HepG2 (cell line): ENCODE measurements around the gene ARHGEF39. TPM values are rescaled to one million over a fixed set of nuclear protein-coding genes. Genes with fewer than 3 reads are reported as not detected.

Source experiments
- ATAC-seq: fragments of 200-7000 bp; cut with Tn5 transposase; 3 replicates; pipeline ENCODE4 v1.9.1; 2020; ENCODE audit warnings: mild to moderate bottlenecking, moderate library complexity
- BruUV-seq: library from RNA; stranded (reverse); fragments of 400-500 nt; replicated peaks from 2 replicates; lab custom pipeline; 2021; lab: Mats Ljungman, UMichigan
- CTCF ChIA-PET: fragments of 300-600 bp; formaldehyde crosslinking; extraction: SDS; loops from one replicate; lab custom pipeline; 2021; ENCODE audit warnings: low total read pairs, inconsistent platforms, low intra/inter-chr PET ratio; lab: Yijun Ruan, JAX
- POLR2A ChIA-PET: fragments of 350-600 bp; sonication (Branson Sonifier 250); formaldehyde crosslinking; loops from one replicate; lab custom pipeline; 2020; ENCODE audit warnings: antibody characterized with exemption, inconsistent platforms; lab: Yijun Ruan, JAX
- DNase-seq: peaks from one replicate; pipeline ENCODE4 v3.0.0-alpha.2; 2015; ENCODE audit warnings: low spot score
- FAIRE-seq: peaks from 3 replicates; lab custom pipeline; 2011; peaks lifted over from hg19 to GRCh38; lab: Jason Lieb, UNC
- H2AFZ ChIP-seq: one replicate; pipeline ENCODE4 v1.6.1; 2011; ENCODE audit warnings: low read length, inconsistent platforms
- H3K27ac ChIP-seq: fragments of 300-600 bp; 3 replicates; pipeline ENCODE4 v1.8.0; 2011; ENCODE audit warnings: mixed run types, mild to moderate bottlenecking, mixed read lengths, low read length, inconsistent platforms; ENCODE audit not compliant: insufficient read depth; ENCODE audit errors: extremely low read length
- H3K27me3 ChIP-seq, 2 experiments: fragments of 200-600 bp in 1 of 2; 2 replicates in 1 of 2; 3 replicates in 1 of 2; pipeline versions ENCODE4 v1.6.0 to v1.8.0; 2011; ENCODE audit warnings: low read length in 2 of 2, mild to moderate bottlenecking in 2 of 2, moderate library complexity in 2 of 2, inconsistent platforms in 1 of 2; ENCODE audit not compliant: insufficient read depth in 2 of 2, control insufficient read depth in 1 of 2
- H3K36me3 ChIP-seq, 2 experiments: fragments of 200-600 bp in 1 of 2; replicated peaks in 1 of 2; 2 replicates in 1 of 2; 3 replicates in 1 of 2; pipeline versions ENCODE4 v1.5.1 to v1.8.0; 2011; ENCODE audit warnings: low read length in 2 of 2, inconsistent platforms in 1 of 2; ENCODE audit not compliant: insufficient read depth in 2 of 2, control insufficient read depth in 1 of 2
- H3K4me1 ChIP-seq: 2 replicates; pipeline ENCODE4 v1.5.1; 2012; ENCODE audit warnings: low read length, inconsistent platforms; ENCODE audit not compliant: insufficient read depth
- H3K4me2 ChIP-seq: 2 replicates; pipeline ENCODE4 v1.6.0; 2011; ENCODE audit warnings: low read depth, low read length, inconsistent platforms
- H3K4me3 ChIP-seq, 3 experiments: fragments of 200-600 bp in 1 of 3; sonication (generic), shearing (Covaris generic) in 1 of 3; replicated peaks in 1 of 3; 2 replicates each; pipeline ENCODE4 v1.5.1; 2011 to 2016; ENCODE audit warnings: low read length in 3 of 3, inconsistent platforms in 2 of 3, low read depth in 2 of 3, mild to moderate bottlenecking in 2 of 3, control low read depth in 1 of 3, mixed read lengths in 1 of 3; ENCODE audit not compliant: insufficient read depth in 1 of 3
- H3K79me2 ChIP-seq: one replicate; pipeline ENCODE4 v1.6.1; 2011; ENCODE audit warnings: low read length, inconsistent platforms; ENCODE audit not compliant: insufficient read depth
- H3K9ac ChIP-seq: 2 replicates; pipeline ENCODE4 v1.6.0; 2011; ENCODE audit warnings: mild to moderate bottlenecking, low read depth, low read length, inconsistent platforms; ENCODE audit not compliant: insufficient read depth
- H3K9me3 ChIP-seq: 2 replicates; pipeline ENCODE4 v1.5.1; 2012; ENCODE audit warnings: mild to moderate bottlenecking, low read length
- H4K20me1 ChIP-seq: 2 replicates; pipeline ENCODE4 v1.6.0; 2011; ENCODE audit warnings: inconsistent platforms, mild to moderate bottlenecking, low read length, moderate library complexity; ENCODE audit not compliant: insufficient read depth
- ATM ChIP-seq: fragments of 450-650 bp; IDR thresholded peaks from 2 replicates; pipeline ENCODE4 v1.7.1; 2017; ENCODE audit warnings: mild to moderate bottlenecking, borderline replicate concordance
- CSRNP2 ChIP-seq: sonication (generic); formaldehyde crosslinking; conservative IDR thresholded peaks from 2 replicates; pipeline ENCODE4 v1.8.0; 2022; ENCODE audit warnings: low read depth, missing genetic modification reagents
- EEA1 ChIP-seq: sonication (generic); formaldehyde crosslinking; IDR thresholded peaks from 2 replicates; pipeline ENCODE4 v1.5.1; 2020; ENCODE audit warnings: mild to moderate bottlenecking, missing genetic modification reagents, borderline replicate concordance
- FOXK1 ChIP-seq: sonication (generic); formaldehyde crosslinking; IDR thresholded peaks from 2 replicates; pipeline ENCODE4 v1.4.0; 2020; ENCODE audit warnings: low read depth, missing genetic modification reagents, borderline replicate concordance
- HMGXB4 ChIP-seq, 2 experiments: sonication (generic) in 1 of 2; formaldehyde crosslinking in 1 of 2; IDR thresholded peaks; 2 replicates each; pipeline versions ENCODE4 v1.4.0 to v1.6.1; 2018 to 2020; ENCODE audit warnings: missing genetic modification reagents in 2 of 2, borderline replicate concordance in 1 of 2, low read depth in 1 of 2, mild to moderate bottlenecking in 1 of 2, missing biosample characterization in 1 of 2
- NR2F6 ChIP-seq, 2 experiments: IDR thresholded peaks; 2 replicates each; pipeline ENCODE4 v1.6.1; 2016; ENCODE audit warnings: antibody characterized with exemption in 1 of 2, mild to moderate bottlenecking in 1 of 2
- PHF8 ChIP-seq: sonication (generic); formaldehyde crosslinking; IDR thresholded peaks from 2 replicates; pipeline ENCODE4 v1.5.0; 2020; ENCODE audit warnings: missing genetic modification reagents
- RXRA ChIP-seq: sonication (generic); formaldehyde crosslinking; IDR thresholded peaks from 2 replicates; pipeline ENCODE4 v1.5.1; 2020; ENCODE audit warnings: missing genetic modification reagents
- TFAP4 ChIP-seq: sonication (generic); IDR thresholded peaks from 2 replicates; pipeline ENCODE4 v1.6.1; 2016; ENCODE audit warnings: low read depth, borderline replicate concordance
- ZFX ChIP-seq: sonication (generic); formaldehyde crosslinking; IDR thresholded peaks from 2 replicates; pipeline ENCODE4 v1.4.0; 2020; ENCODE audit warnings: mild to moderate bottlenecking, low read depth, missing genetic modification reagents, moderate library complexity
- ZNF224 ChIP-seq: sonication (generic); formaldehyde crosslinking; IDR thresholded peaks from 2 replicates; pipeline ENCODE4 v1.5.0; 2020; ENCODE audit warnings: mild to moderate bottlenecking, missing genetic modification reagents
- ZNF292 ChIP-seq: sonication (generic); formaldehyde crosslinking; IDR thresholded peaks from 2 replicates; pipeline ENCODE4 v1.8.1; 2022; ENCODE audit warnings: mild to moderate bottlenecking, low read depth, missing genetic modification reagents, borderline replicate concordance
- ZNF781 ChIP-seq: sonication (generic); formaldehyde crosslinking; IDR thresholded peaks from 2 replicates; pipeline ENCODE4 v1.5.1; 2020; ENCODE audit warnings: borderline replicate concordance, mild to moderate bottlenecking, missing genetic modification reagents; ENCODE audit errors: not compliant biosample characterization
- WGBS: methylation state at CpG from one replicate; pipeline ENCODE4 v1.1.6; 2017; ENCODE audit warnings: low lambda C conversion rate; 5-methylcytosine and 5-hydroxymethylcytosine counted together
- in situ Hi-C: cut with HindIII; loops from 2 replicates; pipeline ENCODE4 v1.10.0; 2017; ENCODE audit warnings: low pct_unique_long_range_greater_than_20kb; ENCODE audit not compliant: extremely low pct_ligation_motif_present
- intact Hi-C: fragments of 100-400 bp; cut with micrococcal nuclease; formaldehyde crosslinking; loops from one replicate; pipeline ENCODE4 v1.10.0; 2022; ENCODE audit not compliant: unreplicated experiment
- polyA plus RNA-seq, 8 experiments: library from polyadenylated mRNA; depleted of rRNA in 3 of 8; stranded (reverse) in 7 of 8; unstranded in 1 of 8; fragments of >200 nt; fragmentation: Illumina TruSeq in 4 of 8; extraction: Trizol in 4 of 8; gene quantifications; 2 replicates each; pipeline versions ENCODE4 v1.2.1 to v1.2.3, GENCODE V29; 2011 to 2016; ENCODE audit warnings: low read depth in 4 of 8, missing spikeins in 1 of 8, mixed read lengths in 1 of 8; ENCODE audit not compliant: insufficient read depth in 1 of 8
- total RNA-seq, 5 experiments: library from RNA; depleted of rRNA; stranded (reverse); fragments of >200 nt; fragmentation: Illumina TruSeq; extraction: Trizol; gene quantifications; 2 replicates each; pipeline ENCODE4 v1.2.3, GENCODE V29; 2016; ENCODE audit warnings: low read depth in 1 of 5

The ARHGEF39 gene
- total and polyA plus RNA-seq, 2 of the 13 experiments (the other 11 are each of a cell fraction or from before 2014, with no cell fraction given) = 11.2 to 12.3 TPM

- POLR2A ChIA-PET = interaction anchor here (1.3 kb wide), 1 partner anchor 26 kb away, joined by 3 read pairs; the partner anchor contains the start of genes CREB3 and TLN1
- TF ChIP-seq CSRNP2 (CRISPR knock-in tag) = no peak
- TF ChIP-seq RXRA (CRISPR knock-in tag) = no peak
- DNase-seq (no peak), FAIRE-seq (no peak), ATAC-seq (no peak)
- Histone ChIP-seq H3K4me1 (no peaks in the 10 kb centered on the region), H3K4me3 (no peak overlapping the region), H3K9me3 (no peaks in the 10 kb centered on the region), H3K27me3 (no peaks in the 10 kb centered on the region), H3K27ac (no peak overlapping the region), H3K4me2 (no peak overlapping the region), H4K20me1 (no peaks in the 10 kb centered on the region), H2AFZ (no peak overlapping the region), H3K36me3 (peaks cover 54 to 91% of the 10 kb centered on the region in 2 experiments), H3K9ac (no peak overlapping the region), H3K79me2 (no peaks in the 10 kb centered on the region)
- CTCF ChIA-PET = no interaction called here
- BruUV-seq = TSS peak; percentile 27
- intact Hi-C loops (no loop called here), in situ Hi-C loops (no loop called here)
- 80% methylated on average over 1 of the region's 7 CpGs for WGBS
These were observed 40.9 kb upstream of the ARHGEF39 start for GRCh38 chr9:35705836-35706430.

- peaks cover 52 to 91% of the 10 kb centered on the region in 2 experiments for H3K36me3 ChIP-seq
- no peaks in the 10 kb centered on the region for H4K20me1 ChIP-seq
- DNase-seq (no peak), ATAC-seq (no peak), FAIRE-seq (no peak)
- in situ Hi-C loops (no loop called here), intact Hi-C loops (no loop called here)
- no peaks in the 10 kb centered on the region for H3K4me1 ChIP-seq
- CTCF ChIA-PET = no interaction called here
- no TSS peak for BruUV-seq
- no peaks in the 10 kb centered on the region for H3K9me3 ChIP-seq
- H3K4me2 ChIP-seq = no peak overlapping the region
- H3K79me2 ChIP-seq = no peaks in the 10 kb centered on the region
- no peaks in the 10 kb centered on the region for H3K27me3 ChIP-seq
- POLR2A ChIA-PET = interaction anchor here (1.3 kb wide), 1 partner anchor 27 kb away, joined by 3 read pairs; the partner anchor contains the start of genes CREB3 and TLN1
- H2AFZ ChIP-seq = no peak overlapping the region
- no peak overlapping the region for H3K27ac ChIP-seq
- H3K9ac ChIP-seq = no peak overlapping the region
- no peak overlapping the region for H3K4me3 ChIP-seq
- 96% methylated on average over 8 of the region's 8 CpGs for WGBS
- TF ChIP-seq PHF8 (CRISPR knock-in tag) (no peak), HMGXB4 (CRISPR knock-in tag; IDR thresholded peaks at IDR 0.05; ENCODE audit: borderline replicate concordance in 1 of 2, low read depth in 1 of 2) (no peak), ZNF781 (CRISPR knock-in tag) (no peak), ATM (no peak), EEA1 (no peak), NR2F6 (IDR thresholded peaks at IDR 0.05) (no peak), NR2F6 (CRISPR knock-in tag; IDR thresholded peaks at IDR 0.05) (no peak), FOXK1 (CRISPR knock-in tag) (no peak), TFAP4 (no peak), ZNF224 (CRISPR knock-in tag) (no peak), ZFX (CRISPR knock-in tag) (no peak), ZNF292 (CRISPR knock-in tag) (no peak)
These were observed 40.4 kb upstream of the ARHGEF39 start for GRCh38 chr9:35705372-35705771.
